ENCODE data around the gene ARRDC1.

Gene ARRDC1

GRCh38 chr9:137578518-137579258 is 26.8 kb upstream of the ARRDC1 start, which contains the start of gene DPH7:
Gene DPH7 (minus strand): TSS chr9:137578925. CDS start chr9:137578777, 148 bp downstream.
- Histone ChIP-seq H3K36me3 (ENCODE audit: control insufficient read depth, insufficient read depth, low read length) (peaks cover 23% of the 10 kb centered on the region), H3K4me1 (ENCODE audit: control insufficient read depth, insufficient read depth, low read length) (peaks cover 9% of the 10 kb centered on the region), H3K4me3 (ENCODE audit: low read length) (peak within 1 kb of the TSS; percentile 84), H3K9ac (ENCODE audit: low read length) (peak within 1 kb of the TSS; percentile 29), H3K27ac (ENCODE audit: low read depth, low read length) (peak within 1 kb of the TSS; percentile 79), H3K27me3 (ENCODE audit: control insufficient read depth, insufficient read depth, low read length) (no peaks in the 10 kb centered on the region)

- peaks cover 9% of the 10 kb centered on the region for H3K4me1 ChIP-seq (ENCODE audit: control insufficient read depth, insufficient read depth, low read length)
- H3K27me3 ChIP-seq (ENCODE audit: control insufficient read depth, insufficient read depth, low read length): no peaks in the 10 kb centered on the region
- H3K36me3 ChIP-seq (ENCODE audit: control insufficient read depth, insufficient read depth, low read length): peaks cover 20% of the 10 kb centered on the region
- H3K27ac ChIP-seq (ENCODE audit: low read depth, low read length): peak overlapping the region; percentile 79
- H3K9ac ChIP-seq (ENCODE audit: low read length): no peak overlapping the region
- peak overlapping the region; percentile 84 for H3K4me3 ChIP-seq (ENCODE audit: low read length)
Observed at GRCh38 chr9:137579259-137579604, 26.3 kb upstream of the ARRDC1 start.

- Histone ChIP-seq H3K36me3 (ENCODE audit: control insufficient read depth, insufficient read depth, low read length) (peaks cover 20% of the 10 kb centered on the region), H3K9ac (ENCODE audit: low read length) (no peak overlapping the region), H3K4me3 (ENCODE audit: low read length) (no peak overlapping the region)
Observed at GRCh38 chr9:137580209-137580953, 25.1 kb upstream of the ARRDC1 start.

GRCh38 chr9:137580954-137581322 is 24.5 kb upstream of the ARRDC1 start:
- Histone ChIP-seq H3K4me1 (ENCODE audit: control insufficient read depth, insufficient read depth, low read length) (peaks cover 9% of the 10 kb centered on the region), H3K27me3 (ENCODE audit: control insufficient read depth, insufficient read depth, low read length) (no peaks in the 10 kb centered on the region), H3K36me3 (ENCODE audit: control insufficient read depth, insufficient read depth, low read length) (peaks cover 22% of the 10 kb centered on the region), H3K9ac (ENCODE audit: low read length) (no peak overlapping the region), H3K27ac (ENCODE audit: low read depth, low read length) (no peak overlapping the region), H3K4me3 (ENCODE audit: low read length) (no peak overlapping the region)

More at GRCh38 chr9:137580209-137580953, 25.1 kb upstream of the ARRDC1 start:
- H3K4me1 ChIP-seq (ENCODE audit: control insufficient read depth, insufficient read depth, low read length): peaks cover 9% of the 10 kb centered on the region
- no peaks in the 10 kb centered on the region for H3K27me3 ChIP-seq (ENCODE audit: control insufficient read depth, insufficient read depth, low read length)
- no peak overlapping the region for H3K27ac ChIP-seq (ENCODE audit: low read depth, low read length)

DNA sequence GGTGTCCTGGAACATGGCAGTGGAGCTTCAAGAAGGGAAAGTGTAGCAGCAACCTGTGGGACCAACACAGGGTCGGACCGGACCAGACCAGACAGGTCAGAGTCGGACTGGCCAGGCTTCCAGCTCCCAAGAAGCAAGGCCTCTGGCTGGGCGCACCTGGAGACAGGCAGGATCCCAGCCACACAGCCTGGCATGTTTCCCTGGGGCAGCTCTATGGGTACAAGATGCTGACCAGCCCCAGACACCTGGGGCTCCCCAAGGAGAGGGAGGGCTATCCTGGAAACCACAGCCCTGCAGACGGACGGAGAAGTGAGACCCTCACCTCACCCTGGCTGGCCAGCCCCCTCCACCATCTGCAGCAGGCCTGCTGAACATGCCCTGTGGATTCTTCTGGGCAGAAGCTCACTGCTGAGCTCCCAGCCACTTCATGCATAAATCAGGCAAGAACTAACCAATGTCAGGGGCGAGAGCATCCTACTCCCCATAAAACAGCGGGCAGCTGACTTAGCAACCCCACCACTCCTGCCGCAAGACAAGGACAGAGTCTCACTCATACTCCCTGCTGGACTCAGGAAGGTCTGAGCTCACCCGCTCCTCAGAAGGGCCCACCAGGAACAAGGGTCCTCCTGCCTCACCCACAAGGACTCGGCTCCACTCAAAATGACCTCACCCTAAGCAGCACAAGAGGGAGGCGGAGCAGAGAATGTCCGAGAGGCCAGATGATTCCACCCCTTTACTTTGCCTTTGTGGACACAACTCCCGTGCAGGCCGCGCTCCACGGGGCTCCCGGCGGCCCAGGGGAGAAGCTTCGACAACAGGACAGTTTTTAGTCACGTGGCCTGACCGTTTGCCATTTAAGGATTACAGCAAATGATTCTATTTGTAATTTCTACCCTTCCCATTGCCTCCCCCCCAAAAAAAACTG is 23.9 kb upstream of the ARRDC1 start:
- Histone ChIP-seq H3K4me3 (ENCODE audit: low read length) (no peak overlapping the region), H3K4me1 (ENCODE audit: control insufficient read depth, insufficient read depth, low read length) (peaks cover 9% of the 10 kb centered on the region), H3K36me3 (ENCODE audit: control insufficient read depth, insufficient read depth, low read length) (peaks cover 20% of the 10 kb centered on the region), H3K9ac (ENCODE audit: low read length) (no peak overlapping the region), H3K27ac (ENCODE audit: low read depth, low read length) (no peak overlapping the region), H3K27me3 (ENCODE audit: control insufficient read depth, insufficient read depth, low read length) (no peaks in the 10 kb centered on the region)

- Histone ChIP-seq H3K4me3 (ENCODE audit: low read length) (no peak overlapping the region), H3K27ac (ENCODE audit: low read depth, low read length) (no peak overlapping the region), H3K4me1 (ENCODE audit: control insufficient read depth, insufficient read depth, low read length) (peaks cover 8% of the 10 kb centered on the region), H3K27me3 (ENCODE audit: control insufficient read depth, insufficient read depth, low read length) (no peaks in the 10 kb centered on the region), H3K9ac (ENCODE audit: low read length) (no peak overlapping the region), H3K36me3 (ENCODE audit: control insufficient read depth, insufficient read depth, low read length) (peaks cover 22% of the 10 kb centered on the region)
Observed at GRCh38 chr9:137582286-137582860, 23.1 kb upstream of the ARRDC1 start.

DNA sequence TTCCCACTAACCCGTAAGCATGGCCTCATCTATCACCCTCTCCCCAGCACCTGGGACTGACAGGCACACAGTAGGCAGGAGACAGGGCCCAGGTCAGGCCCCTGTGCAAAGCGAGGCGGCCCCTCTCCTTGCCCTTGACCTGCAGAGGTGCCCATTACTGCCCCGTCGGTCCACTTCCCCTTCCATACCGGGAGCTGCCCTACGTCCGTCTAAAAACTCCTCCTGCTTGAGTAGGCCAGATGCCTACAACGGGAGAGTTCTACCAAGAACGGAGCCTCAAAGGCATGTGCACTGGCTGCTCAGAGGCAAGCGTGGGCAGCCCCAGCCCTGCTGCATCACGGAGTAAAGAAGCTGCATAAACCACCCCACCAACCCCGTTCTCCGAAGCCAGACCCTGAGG is 22.1 kb upstream of the ARRDC1 start:
- Histone ChIP-seq H3K4me1 (ENCODE audit: control insufficient read depth, insufficient read depth, low read length) (peaks cover 2% of the 10 kb centered on the region), H3K27me3 (ENCODE audit: control insufficient read depth, insufficient read depth, low read length) (no peaks in the 10 kb centered on the region), H3K4me3 (ENCODE audit: low read length) (no peak overlapping the region), H3K36me3 (ENCODE audit: control insufficient read depth, insufficient read depth, low read length) (peaks cover 25% of the 10 kb centered on the region), H3K9ac (ENCODE audit: low read length) (no peak overlapping the region), H3K27ac (ENCODE audit: low read depth, low read length) (no peak overlapping the region)

GRCh38 chr9:137583957-137584356 is 21.5 kb upstream of the ARRDC1 start:
- H3K4me3 ChIP-seq (ENCODE audit: low read length): no peak overlapping the region
- H3K9ac ChIP-seq (ENCODE audit: low read length): no peak overlapping the region
- H3K36me3 ChIP-seq (ENCODE audit: control insufficient read depth, insufficient read depth, low read length): peaks cover 25% of the 10 kb centered on the region
- peaks cover 2% of the 10 kb centered on the region for H3K4me1 ChIP-seq (ENCODE audit: control insufficient read depth, insufficient read depth, low read length)
- H3K27ac ChIP-seq (ENCODE audit: low read depth, low read length): no peak overlapping the region
- no peaks in the 10 kb centered on the region for H3K27me3 ChIP-seq (ENCODE audit: control insufficient read depth, insufficient read depth, low read length)

GRCh38 chr9:137586854-137587253 is 18.6 kb upstream of the ARRDC1 start:
- H3K36me3 ChIP-seq (ENCODE audit: control insufficient read depth, insufficient read depth, low read length): peaks cover 22% of the 10 kb centered on the region
- no peak overlapping the region for H3K4me3 ChIP-seq (ENCODE audit: low read length)
- no peaks in the 10 kb centered on the region for H3K27me3 ChIP-seq (ENCODE audit: control insufficient read depth, insufficient read depth, low read length)
- peaks cover 8% of the 10 kb centered on the region for H3K4me1 ChIP-seq (ENCODE audit: control insufficient read depth, insufficient read depth, low read length)
- no peak overlapping the region for H3K27ac ChIP-seq (ENCODE audit: low read depth, low read length)
- H3K9ac ChIP-seq (ENCODE audit: low read length): no peak overlapping the region

- H3K4me1 ChIP-seq (ENCODE audit: control insufficient read depth, insufficient read depth, low read length): peaks cover 8% of the 10 kb centered on the region
- no peak overlapping the region for H3K4me3 ChIP-seq (ENCODE audit: low read length)
- no peak overlapping the region for H3K27ac ChIP-seq (ENCODE audit: low read depth, low read length)
- no peaks in the 10 kb centered on the region for H3K27me3 ChIP-seq (ENCODE audit: control insufficient read depth, insufficient read depth, low read length)
- no peak overlapping the region for H3K9ac ChIP-seq (ENCODE audit: low read length)
- H3K36me3 ChIP-seq (ENCODE audit: control insufficient read depth, insufficient read depth, low read length): peaks cover 10% of the 10 kb centered on the region
Observed at GRCh38 chr9:137588311-137588710, 17.2 kb upstream of the ARRDC1 start.

- H3K36me3 ChIP-seq (ENCODE audit: control insufficient read depth, insufficient read depth, low read length): peaks cover 9% of the 10 kb centered on the region
- peaks cover 8% of the 10 kb centered on the region for H3K4me1 ChIP-seq (ENCODE audit: control insufficient read depth, insufficient read depth, low read length)
- no peak overlapping the region for H3K9ac ChIP-seq (ENCODE audit: low read length)
- peak overlapping the region; percentile 65 for H3K4me3 ChIP-seq (ENCODE audit: low read length)
- no peak overlapping the region for H3K27ac ChIP-seq (ENCODE audit: low read depth, low read length)
- no peaks in the 10 kb centered on the region for H3K27me3 ChIP-seq (ENCODE audit: control insufficient read depth, insufficient read depth, low read length)
Observed at GRCh38 chr9:137588891-137589290, 16.6 kb upstream of the ARRDC1 start.
